Smooth muscle cell of the umbilical artery (primary cell): ENCODE measurements around the gene NKAIN1. TPM values are rescaled to one million over a fixed set of nuclear protein-coding genes. Genes with fewer than 3 reads are reported as not detected.

ENCODE experiments used
- total RNA-seq: library from RNA; depleted of rRNA; stranded (reverse); fragments of >200 nt; gene quantifications from 2 replicates; pipeline ENCODE4 v1.2.3, GENCODE V29; 2014

NKAIN1 gene
- total RNA-seq: not detected in 2 replicates

GRCh38 chr1:31239653-31240241 lies at the start of gene NKAIN1:
Gene NKAIN1, minus strand, starts transcription at chr1:31239887. Its CDS starts 340 bp downstream, at chr1:31239547.

Other genes with a start within 250 kb of the NKAIN1 start
- 52.3 and 76.7 TPM in 2 replicates for gene PUM1, start 174.2 kb downstream of the NKAIN1 start, total RNA-seq
- gene SNRNP40, start 56.9 kb upstream of the NKAIN1 start, total RNA-seq: 67.1 and 74.7 TPM in 2 replicates
- 39.9 and 40.1 TPM in 2 replicates for gene ZCCHC17, start 57.1 kb upstream of the NKAIN1 start, total RNA-seq
- gene FABP3, start 133.2 kb upstream of the NKAIN1 start, total RNA-seq: 4.5 and 17.2 TPM in 2 replicates
- 2.7 and 8.5 TPM in 2 replicates for gene SERINC2, start 173.3 kb upstream of the NKAIN1 start, total RNA-seq